ENCODE data around the gene MAPK7.

GRCh38 chr17:19418251-19418992, 40.1 kb downstream of the MAPK7 start:
- TF ChIP-seq CTCF (conservative IDR thresholded peaks at IDR 0.05; ENCODE audit: low read depth, low read length) (no peak), EZH2 (IDR thresholded peaks at IDR 0.05; ENCODE audit: borderline replicate concordance, low read depth, low read length, poor library complexity, severe bottlenecking) (no peak)
